ENCODE data around the gene MLIP.
"Not testable (repeated sequence)": the region's sequence is repeated elsewhere in the genome, so short reads cannot be mapped to it uniquely, and the experiment has no call there.

The MLIP gene

DNA sequence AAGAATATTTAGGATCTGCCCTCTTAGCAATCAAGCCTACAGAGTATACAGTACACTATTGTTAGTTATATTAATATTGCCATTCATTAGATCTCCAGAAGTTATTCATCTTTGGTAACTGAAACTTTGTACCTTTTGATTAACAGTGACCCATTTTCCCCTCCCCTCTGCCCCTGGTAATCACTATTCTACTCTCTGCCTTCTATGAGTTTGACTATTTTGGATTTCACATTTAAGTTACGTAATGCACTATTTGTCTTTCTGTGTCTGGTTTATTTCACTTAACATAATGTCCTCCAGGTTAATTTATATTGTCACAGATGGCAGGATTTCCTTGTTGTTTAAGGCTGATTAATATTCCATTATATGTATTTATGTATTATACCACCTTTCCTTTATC is 111.0 kb downstream of the MLIP start:
- no peak for DNase-seq (ENCODE audit: low read depth in 2 of 2)

GRCh38 chr6:54232703-54233102 is 121.5 kb downstream of the MLIP start:
- no peak for DNase-seq (ENCODE audit: low read depth in 2 of 2)

- no peak for DNase-seq (ENCODE audit: low read depth in 2 of 2)
Observed at GRCh38 chr6:54234539-54234938, 123.3 kb downstream of the MLIP start.

- no peak for DNase-seq (ENCODE audit: low read depth in 2 of 2)
Observed at GRCh38 chr6:54236984-54237383, 125.7 kb downstream of the MLIP start.

- DNase-seq (ENCODE audit: low read depth in 2 of 2) = peak; percentile 83 to 84
Observed at GRCh38 chr6:54238396-54238795, 127.2 kb downstream of the MLIP start.

- DNase-seq (ENCODE audit: low read depth in 2 of 2) = no peak
Observed at GRCh38 chr6:54243699-54244098, 132.5 kb downstream of the MLIP start.

DNA sequence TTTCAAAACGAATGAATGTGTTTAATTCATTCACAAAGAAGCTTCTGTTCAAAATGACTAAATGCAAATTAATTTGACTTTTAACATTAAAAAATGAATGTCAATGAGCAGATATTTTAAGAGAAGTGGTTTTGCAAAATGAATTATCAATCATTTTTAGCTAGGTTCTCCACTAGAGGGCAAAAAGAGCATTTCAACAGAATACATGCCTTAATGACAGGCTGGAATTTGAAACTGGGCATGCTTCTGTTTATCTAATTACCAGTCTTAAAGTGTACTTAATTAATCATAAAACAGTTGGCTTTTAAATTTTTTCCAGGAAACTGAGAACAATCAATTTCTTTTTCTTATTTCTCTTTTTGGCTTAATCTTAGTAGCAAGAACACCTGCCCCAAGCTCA is 133.2 kb downstream of the MLIP start:
- no peak for DNase-seq (ENCODE audit: low read depth in 2 of 2)

GRCh38 chr6:54245265-54245664 is 134.0 kb downstream of the MLIP start:
- DNase-seq (ENCODE audit: low read depth in 2 of 2) = no peak

DNA sequence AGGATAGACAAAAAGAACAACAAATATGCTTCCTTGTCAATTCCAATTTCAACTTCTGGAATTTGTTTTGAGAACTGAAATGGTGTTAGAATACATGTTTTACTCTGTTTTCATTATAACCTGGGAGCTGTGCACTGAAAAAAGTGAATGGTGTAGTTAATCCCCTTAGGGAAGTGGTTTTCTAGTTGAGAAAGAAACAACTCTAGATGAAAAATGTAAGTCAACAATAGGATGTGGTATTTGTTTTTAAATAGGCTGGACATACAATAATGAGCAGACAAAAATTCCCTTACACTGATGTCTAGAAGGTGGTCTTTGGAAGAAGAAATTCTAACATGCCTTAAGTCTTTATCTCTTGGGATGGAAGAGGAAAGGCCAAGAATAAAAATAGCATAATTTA is 137.1 kb downstream of the MLIP start:
- no peak for DNase-seq (ENCODE audit: low read depth in 2 of 2)

DNA sequence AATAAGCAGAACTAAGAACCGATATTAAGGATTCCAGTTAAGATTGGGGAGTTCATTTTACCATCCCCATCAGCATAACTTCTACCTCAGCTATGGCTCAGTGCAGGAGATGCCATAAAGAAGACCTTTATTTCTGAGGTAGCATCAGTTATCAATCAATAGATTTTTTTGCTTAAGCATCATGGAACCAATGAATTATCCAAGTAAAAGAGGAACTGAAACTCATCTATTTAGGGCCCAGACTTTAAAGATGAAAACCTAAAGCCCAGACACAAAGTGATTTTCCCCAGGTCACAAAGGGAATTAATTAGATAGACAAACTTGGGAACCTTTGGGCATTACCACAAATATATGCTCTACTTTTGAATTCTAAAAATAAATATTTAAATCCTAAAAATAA is 137.8 kb downstream of the MLIP start:
- DNase-seq (ENCODE audit: low read depth in 2 of 2) = no peak

GRCh38 chr6:54249812-54250211 is 138.6 kb downstream of the MLIP start:
- DNase-seq (ENCODE audit: low read depth in 2 of 2) = not testable (repeated sequence)

- no peak for DNase-seq (ENCODE audit: low read depth in 2 of 2)
Observed at GRCh38 chr6:54252496-54252895, 141.3 kb downstream of the MLIP start.

DNA sequence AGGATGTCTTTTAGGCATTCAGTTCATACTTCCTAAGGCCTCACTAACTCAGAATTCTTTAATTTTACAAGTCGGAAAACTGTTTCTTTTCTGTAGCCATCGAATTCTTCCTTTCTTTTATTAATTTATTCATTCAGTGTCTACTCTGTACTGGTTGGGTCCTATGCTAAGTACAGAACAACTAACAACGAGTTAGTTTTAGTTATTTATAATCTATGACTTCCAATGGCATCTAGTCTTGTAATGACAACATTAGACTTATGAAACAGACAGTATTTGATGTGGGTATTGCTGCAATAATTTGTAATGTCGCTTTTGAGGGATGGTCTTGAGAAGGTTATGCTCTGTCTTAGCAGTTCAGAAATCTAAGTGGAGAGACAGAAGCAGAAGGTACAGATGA is 141.7 kb downstream of the MLIP start:
- DNase-seq (ENCODE audit: low read depth in 2 of 2) = no peak

- no peak for DNase-seq (ENCODE audit: low read depth in 2 of 2)
Observed at GRCh38 chr6:54254886-54255285, 143.6 kb downstream of the MLIP start.

DNA sequence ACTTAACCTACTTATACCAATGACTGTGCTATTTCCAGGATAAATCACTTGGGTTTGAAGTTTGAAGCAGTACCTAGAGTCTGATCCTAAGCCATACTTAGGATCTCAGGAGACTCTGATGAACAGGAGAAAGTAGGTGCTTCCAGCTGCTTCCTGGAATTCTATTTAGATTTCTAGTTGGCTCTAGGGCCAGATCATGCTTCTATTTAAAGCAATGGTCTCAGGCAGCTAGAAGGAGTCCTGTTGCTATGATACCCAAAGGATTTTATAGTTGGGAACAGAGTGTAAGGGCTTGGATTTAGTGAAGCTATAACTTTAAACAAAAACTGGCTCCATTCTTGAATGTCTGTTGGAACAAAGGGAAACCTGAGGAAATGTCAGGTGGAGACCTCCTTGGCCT is 144.6 kb downstream of the MLIP start:
- DNase-seq (ENCODE audit: low read depth in 2 of 2) = no peak

- DNase-seq (ENCODE audit: low read depth in 2 of 2) = no peak
Observed at GRCh38 chr6:54260025-54260424, 148.8 kb downstream of the MLIP start.

DNA sequence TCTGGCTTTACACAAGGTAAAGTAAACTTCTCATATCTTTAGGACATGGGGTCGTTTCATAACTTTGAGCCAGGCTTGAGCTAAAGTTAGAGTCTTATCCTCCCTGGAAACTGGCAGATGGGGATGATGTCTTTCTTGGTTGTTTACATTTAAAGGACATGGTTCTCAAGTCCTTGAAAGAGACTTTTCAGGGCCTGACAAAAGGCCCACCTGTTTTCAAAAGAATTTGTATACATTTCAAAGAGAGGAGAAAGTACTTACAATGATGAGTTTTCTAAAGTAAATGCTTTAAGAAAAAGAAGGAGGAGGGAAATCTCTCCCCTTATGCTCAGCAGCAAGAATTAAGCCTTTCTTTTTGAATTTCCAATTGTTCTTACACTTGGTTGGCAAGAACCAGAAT is 151.3 kb downstream of the MLIP start:
- no peak for DNase-seq (ENCODE audit: low read depth in 2 of 2)

GRCh38 chr6:54262971-54263370 is 151.7 kb downstream of the MLIP start:
- DNase-seq (ENCODE audit: low read depth in 2 of 2) = no peak

DNA sequence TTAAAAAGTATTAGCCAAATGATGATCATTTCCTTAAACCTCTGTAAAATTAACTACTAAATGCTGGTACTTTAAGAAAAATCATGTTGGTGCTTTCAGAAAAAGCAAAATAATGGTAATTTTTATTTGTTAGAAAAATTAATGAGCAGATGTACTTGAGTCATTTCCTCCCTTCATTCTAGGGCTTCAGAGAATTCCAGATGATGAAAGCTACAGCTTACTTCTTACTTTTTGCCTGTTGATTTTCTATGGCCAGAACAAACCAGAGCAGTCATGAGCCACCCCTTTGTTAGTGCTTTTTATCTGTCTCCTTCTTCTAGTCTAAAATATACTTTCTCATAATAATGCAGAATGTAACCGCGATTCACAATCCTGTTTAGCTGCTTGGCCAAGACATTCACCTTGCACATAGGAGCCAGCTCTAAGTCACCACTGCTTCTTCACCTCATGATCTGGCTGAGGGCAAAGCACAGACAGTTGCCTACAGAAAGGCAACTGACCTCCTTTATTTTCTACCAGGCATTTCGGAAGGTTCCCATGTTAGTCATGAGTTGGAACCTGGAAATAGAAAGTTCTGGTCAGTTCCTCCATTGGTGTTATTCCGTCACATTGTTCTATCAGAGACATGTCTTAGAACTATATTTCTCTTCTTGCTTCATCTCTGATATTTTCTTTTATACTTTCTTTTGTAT is 153.5 kb downstream of the MLIP start:
- no peak for DNase-seq (ENCODE audit: low read depth in 2 of 2)

DNA sequence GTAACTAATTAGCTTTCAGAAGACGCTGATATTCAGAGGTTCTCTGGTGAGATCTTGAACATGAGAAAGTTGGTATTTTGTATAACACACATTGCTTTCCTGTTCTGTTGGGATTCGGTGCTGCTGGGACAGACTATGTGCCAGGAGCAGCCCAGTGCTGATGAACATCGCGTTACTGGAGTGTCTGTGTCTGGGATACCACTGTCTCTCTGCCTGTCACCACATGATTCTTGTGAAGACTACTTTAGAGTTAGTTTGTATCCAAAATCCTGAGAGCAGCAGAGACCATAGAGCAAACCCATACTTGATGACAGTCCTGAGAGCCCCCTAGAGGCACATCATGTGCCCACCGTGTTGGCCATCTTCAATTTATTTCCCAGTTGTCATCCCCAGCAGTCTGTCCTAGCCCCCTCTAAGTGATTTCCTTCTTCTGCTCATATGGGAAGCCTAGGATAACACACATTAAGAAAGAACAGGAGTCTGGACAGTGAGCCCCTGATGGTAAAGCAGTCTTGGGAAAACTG is 155.2 kb downstream of the MLIP start:
- DNase-seq (ENCODE audit: low read depth in 2 of 2) = no peak

GRCh38 chr6:54267798-54268197 is 156.6 kb downstream of the MLIP start:
- no peak for DNase-seq (ENCODE audit: low read depth in 2 of 2)

- DNase-seq (ENCODE audit: low read depth in 2 of 2) = no peak
Observed at GRCh38 chr6:54273214-54273820, 162.1 kb downstream of the MLIP start.

DNA sequence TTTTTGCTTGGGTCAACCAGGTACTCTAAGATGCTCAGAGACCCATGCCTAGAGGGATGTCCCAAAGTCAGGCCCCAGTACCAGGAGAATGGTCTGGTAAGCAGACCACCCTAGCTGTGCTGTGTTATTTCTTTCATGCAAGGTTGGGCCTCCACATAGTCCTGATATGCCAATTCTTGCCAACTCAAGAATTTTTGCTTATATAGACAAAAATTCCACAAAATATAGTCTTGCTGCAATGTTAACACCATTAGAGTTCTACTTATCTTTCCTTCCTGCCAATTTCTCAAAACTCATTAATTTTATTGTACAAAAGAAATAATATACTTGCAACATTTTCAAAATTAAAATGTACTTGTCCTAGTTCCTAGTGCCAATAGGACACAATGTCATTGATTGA is 163.1 kb downstream of the MLIP start:
- DNase-seq (ENCODE audit: low read depth in 2 of 2) = no peak

GRCh38 chr6:54282186-54282585 is 170.9 kb downstream of the MLIP start:
- peak; percentile 99 for DNase-seq (ENCODE audit: low read depth in 2 of 2)
